ENCODE results near the gene TRPC4. TPM values are rescaled to one million over a fixed set of nuclear protein-coding genes. Genes with fewer than 3 reads are reported as not detected.
A peak's percentile ranks its signal among the peaks of the same experiment; 100 is the strongest.

The TRPC4 gene
- total RNA-seq, 1 experiment from 2014 or later = 0.26 TPM

DNA sequence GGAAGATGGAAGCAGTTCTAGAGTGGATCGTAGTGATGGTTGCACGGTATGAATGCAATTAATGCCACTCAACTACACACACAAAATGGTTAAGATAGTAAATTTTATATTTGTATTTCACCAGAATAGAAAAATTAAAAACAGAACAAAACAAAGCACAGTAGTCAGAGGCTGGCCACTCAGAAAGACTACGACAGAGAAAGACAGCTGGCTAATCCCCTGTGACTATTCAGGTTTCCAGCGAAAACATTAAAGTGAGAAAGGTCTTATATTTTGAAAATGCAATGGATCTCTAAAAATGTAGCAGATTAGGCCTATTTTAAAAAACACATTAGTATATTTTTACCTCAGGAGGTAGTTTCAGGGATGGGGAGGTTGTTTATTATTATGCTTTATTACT is 139.7 kb downstream of the TRPC4 start:
- DNase-seq (ENCODE audit: low spot score) = no peak

DNA sequence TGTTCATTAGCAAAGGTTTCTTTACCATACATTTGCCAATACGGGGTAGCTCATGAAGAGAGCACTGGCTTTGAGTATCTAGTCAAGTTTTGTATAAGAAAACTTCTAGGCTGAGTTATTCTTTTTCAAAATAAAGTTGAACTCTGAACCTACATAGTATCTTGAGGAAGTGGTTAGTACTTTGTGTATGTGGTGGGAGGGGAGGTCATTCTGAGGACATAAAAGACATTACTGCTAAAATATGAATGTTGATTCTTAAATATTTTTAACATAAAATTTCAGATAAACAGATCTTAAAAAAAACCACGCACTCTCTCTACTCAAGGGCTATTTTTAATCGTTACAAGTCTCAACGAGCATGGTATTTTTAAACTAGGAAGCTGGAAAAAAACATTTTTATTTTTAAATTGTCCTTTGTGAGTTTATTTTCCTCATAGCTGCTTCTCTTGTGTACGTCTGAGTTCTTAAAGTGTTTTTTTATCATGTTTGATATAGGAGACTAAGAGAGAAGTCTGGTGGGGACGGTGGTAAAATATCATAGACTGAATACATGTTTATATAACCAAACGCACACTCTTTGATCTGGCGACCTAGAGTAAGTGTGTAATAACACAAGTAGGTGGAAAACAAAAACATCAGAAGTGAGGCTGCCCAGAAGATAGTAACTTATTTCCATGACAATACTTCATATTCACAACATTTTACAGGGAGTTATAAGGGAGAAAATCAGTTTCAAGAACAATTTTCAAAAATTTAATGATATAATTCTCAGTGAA is 153.0 kb downstream of the TRPC4 start:
- no peak for DNase-seq (ENCODE audit: low spot score)

DNA sequence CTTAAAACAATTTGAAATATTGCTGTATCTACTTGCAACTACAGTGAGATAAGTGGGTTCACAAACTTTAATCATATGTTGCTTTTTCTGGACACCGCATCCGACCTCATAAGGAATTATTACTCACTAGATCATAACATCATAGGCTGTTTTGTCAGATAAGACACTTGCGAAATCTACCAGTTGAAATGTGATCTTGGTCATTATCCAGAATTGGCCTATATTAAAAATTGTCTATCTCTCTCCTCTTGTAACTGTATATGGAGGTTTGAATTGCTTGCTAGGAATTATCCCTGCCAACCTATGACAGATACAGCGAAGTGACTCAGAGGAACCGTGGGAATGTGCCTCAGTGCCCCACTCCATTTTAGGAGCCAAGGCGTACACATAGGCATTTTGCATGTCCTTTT is 154.0 kb downstream of the TRPC4 start:
- DNase-seq (ENCODE audit: low spot score) = peak; percentile 83

GRCh38 chr13:37709318-37709717 is 160.3 kb downstream of the TRPC4 start:
- no peak for DNase-seq (ENCODE audit: low spot score)

DNA sequence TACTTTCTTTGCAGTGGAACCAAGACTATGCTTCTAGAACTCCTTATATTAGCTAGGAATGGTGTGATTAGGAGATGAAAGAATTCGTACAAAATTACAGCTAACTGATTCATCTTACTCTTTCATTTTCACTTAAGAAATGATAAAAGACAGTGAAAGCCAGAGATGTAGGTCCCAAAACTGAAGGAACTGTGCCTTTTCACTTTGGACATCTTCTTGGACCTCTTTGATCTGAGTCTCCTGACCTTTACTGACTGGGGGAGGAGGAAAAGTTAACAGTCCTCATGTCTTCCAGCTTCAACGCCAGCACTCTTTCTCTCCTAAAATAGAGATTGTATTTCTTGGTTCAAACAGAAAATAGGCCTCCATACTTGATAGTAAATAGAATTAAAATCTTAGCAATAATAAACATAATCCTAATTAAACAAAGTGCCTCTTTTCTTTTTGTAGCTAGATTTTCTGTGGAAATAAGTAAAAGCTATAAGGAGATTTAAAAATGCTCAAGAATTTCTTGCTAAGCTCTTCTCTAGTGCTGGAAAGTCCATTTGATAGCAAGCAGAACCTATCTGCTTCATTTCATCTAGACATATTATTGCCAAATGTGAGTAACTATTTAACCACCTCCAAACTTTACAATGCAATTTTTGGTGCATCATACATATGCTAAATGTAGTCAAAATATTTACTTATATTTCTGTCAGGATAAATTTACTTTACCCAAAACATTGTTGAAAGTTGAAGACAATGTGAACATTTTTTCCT is 161.7 kb downstream of the TRPC4 start:
- DNase-seq (ENCODE audit: low spot score) = no peak

GRCh38 chr13:37706041-37706440 is 163.5 kb downstream of the TRPC4 start:
- DNase-seq (ENCODE audit: low spot score) = no peak

GRCh38 chr13:37701972-37702371 is 167.6 kb downstream of the TRPC4 start:
- peak; percentile 90 for DNase-seq (ENCODE audit: low spot score)

DNA sequence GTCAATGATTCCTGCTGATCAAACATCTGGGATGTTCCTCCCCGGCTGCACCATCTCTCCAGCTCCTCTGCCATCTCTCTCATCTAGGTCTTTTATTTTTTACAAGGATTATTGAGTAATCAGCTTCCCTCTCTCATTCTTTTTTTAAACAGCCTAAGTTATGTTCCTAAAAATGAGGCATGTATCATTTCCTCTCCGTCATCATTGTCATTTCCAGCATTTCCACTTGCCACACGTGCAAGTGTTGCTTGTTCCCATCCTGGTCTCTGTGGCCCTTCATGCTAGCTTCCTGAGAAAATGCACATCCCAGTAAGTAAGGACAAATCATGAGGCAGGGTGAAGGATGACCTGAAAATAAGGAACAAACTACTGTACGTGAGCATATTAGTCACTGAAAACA is 168.3 kb downstream of the TRPC4 start:
- no peak for DNase-seq (ENCODE audit: low spot score)

- DNase-seq (ENCODE audit: low spot score) = no peak
Measured at GRCh38 chr13:37700887-37701286, 168.7 kb downstream of the TRPC4 start.

GRCh38 chr13:37695200-37695599 is 174.4 kb downstream of the TRPC4 start:
- DNase-seq (ENCODE audit: low spot score) = no peak

- no peak for DNase-seq (ENCODE audit: low spot score)
Measured at GRCh38 chr13:37690361-37690760, 179.2 kb downstream of the TRPC4 start.

DNA sequence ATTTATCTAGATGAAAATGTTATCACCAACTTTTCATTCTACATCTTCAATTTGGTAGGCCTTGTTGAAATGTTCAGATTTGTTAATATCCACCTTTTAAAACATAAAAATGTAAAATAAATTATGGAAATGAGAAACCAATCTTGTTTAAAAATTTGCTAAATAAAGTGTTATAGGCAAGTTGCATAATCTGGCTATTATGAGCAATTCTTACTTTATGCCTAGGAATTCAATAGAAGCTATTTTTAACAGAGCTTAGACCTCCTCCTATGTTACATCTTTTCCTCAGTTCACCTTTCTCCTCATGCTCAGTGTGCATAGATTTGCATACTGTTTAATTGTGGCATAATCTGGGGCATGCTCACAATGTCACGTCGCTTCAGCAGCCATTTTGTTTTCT is 183.1 kb downstream of the TRPC4 start:
- no peak for DNase-seq (ENCODE audit: low spot score)

DNA sequence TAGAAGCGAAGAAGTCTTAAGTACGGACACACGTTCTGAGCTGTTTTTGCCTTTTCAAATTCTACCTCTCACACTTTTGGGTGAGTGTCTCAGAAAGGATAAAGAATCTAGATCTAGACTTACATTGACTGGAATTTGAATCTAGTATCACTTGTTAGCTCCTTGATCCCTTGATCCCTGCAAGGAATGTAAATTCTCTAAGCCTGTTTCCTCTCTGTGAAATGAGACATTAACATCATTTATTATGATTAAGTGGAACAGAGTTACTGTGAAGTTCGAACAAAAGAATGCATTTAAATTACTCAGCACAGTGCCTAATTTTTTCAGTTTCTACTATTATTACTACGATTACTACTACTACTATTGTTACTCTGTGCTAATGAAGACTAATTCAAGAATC is 184.4 kb downstream of the TRPC4 start:
- no peak for DNase-seq (ENCODE audit: low spot score)

DNA sequence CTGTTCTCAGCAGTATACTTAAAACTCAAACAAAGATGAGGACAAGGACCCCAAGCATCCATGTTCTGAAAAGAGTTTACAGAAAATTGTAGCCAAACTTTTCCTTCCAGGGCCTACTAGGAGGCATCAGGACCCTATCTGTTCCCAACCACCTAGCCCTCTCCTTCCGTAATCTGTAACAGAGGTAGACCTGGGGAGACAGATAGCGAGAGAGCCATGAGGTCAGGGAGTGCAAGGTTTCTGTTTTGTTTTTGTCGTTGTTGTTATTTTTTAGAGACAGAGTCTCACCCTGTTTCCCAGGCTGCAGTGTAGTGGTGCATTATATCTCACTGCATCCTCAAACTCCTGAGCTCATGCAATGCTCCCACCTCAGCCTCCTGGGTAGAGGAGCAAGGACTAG is 187.1 kb downstream of the TRPC4 start:
- no peak for DNase-seq (ENCODE audit: low spot score)

DNA sequence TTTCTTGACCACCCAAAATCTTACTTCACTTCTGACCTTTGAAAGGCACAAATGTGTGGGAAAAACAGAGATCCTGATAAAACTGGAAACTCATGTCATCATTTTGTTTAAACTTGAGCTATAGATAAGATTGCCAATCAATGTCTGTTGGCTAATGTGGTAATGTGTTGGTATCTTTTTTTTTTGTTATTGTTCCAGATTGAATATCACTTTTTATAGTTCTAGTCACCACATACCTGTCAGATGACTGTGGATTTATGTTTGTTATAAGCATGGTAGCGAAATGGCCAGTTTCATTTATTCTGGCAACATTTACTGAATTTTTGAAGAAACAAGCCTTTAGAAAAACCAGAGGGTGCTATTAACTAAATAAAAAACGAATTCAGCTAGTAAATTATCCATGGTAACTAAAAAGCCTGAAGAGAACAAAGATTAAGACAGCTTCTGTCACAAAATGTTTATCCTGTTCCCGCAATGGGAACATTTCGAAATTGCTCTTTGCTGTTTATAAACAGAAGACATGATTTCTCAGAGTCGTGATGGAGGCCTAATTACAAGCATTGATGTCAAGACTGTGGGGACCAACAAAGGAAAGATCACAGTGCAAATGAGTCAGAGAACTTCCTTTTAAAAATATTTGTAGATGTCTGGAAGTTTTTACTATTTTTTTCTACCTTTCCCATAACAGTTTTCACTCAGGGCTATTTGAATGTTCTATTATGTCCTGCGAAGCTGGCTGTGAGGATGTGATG is 188.1 kb downstream of the TRPC4 start:
- DNase-seq (ENCODE audit: low spot score) = peak; percentile 26

- no peak for DNase-seq (ENCODE audit: low spot score)
Measured at GRCh38 chr13:37680137-37680536, 189.4 kb downstream of the TRPC4 start.

- DNase-seq (ENCODE audit: low spot score) = no peak
Measured at GRCh38 chr13:37679043-37679442, 190.5 kb downstream of the TRPC4 start.

DNA sequence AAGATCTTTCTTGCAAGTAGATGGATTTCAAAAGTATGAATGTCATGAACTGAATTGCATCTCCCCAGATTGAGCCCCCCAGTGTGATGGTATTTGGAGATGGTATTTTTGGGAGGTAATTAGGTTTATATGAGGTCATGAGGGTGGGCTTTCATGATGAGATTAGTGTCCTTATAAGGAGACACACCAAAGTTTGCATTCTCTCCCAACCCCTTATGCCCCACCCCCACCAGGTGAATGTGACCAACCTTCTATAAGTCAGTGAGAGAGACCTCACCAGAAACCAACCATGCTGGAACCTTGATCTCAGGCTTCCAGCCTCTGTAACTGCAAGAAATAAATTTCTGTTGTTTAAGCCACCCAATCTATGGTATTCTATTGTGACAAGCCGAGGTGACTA is 199.7 kb downstream of the TRPC4 start:
- DNase-seq (ENCODE audit: low spot score) = no peak

- no peak for DNase-seq (ENCODE audit: low spot score)
Measured at GRCh38 chr13:37667702-37668101, 201.9 kb downstream of the TRPC4 start.

DNA sequence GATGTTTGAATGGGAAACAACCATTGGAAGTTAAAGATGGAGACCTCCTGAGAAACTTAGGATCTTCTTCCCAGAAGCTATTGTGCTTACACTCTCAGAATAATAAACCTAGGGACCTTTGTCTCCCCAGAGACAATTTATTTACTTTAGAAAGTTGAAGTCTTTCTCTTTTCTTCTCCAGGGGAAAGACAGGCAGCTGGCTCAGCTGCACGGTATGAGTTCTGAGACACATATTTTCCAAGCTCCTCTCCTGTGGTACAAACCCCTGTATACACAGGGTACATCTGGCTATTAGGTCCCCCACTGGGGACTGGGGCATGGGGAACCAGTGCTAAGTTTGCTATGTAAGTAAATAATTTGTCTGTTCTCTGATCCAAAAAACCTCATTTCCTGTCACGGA is 203.5 kb downstream of the TRPC4 start:
- DNase-seq (ENCODE audit: low spot score) = no peak

- DNase-seq (ENCODE audit: low spot score) = no peak
Measured at GRCh38 chr13:37665420-37665819, 204.2 kb downstream of the TRPC4 start.

DNA sequence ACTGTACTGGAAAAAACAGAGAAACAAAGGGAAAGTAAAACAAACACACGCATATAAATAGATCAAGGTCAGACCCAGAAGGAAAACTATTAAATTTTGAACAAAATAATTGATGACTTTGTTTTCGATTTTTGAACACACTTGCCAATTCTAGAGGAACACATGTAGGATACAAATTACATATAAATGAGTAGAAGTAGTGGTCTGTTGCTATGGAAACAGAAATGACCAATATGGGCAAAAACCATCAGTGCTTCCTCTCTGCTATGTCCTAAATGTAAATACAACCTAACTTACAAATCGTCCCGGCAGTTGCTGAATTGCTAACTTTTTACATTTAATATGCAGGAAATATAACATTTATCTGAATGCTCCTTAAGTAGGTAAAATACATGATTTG is 205.8 kb downstream of the TRPC4 start:
- no peak for DNase-seq (ENCODE audit: low spot score)

- no peak for DNase-seq (ENCODE audit: low spot score)
Measured at GRCh38 chr13:37662624-37663023, 206.9 kb downstream of the TRPC4 start.

All from A172 (cell line).